Measurements from ENCODE around the gene CATSPERD.
A peak's percentile ranks its signal among the peaks of the same experiment; 100 is the strongest.
"Not testable (repeated sequence)": the region's sequence is repeated elsewhere in the genome, so short reads cannot be mapped to it uniquely, and the experiment has no call there.

Gene CATSPERD

DNA sequence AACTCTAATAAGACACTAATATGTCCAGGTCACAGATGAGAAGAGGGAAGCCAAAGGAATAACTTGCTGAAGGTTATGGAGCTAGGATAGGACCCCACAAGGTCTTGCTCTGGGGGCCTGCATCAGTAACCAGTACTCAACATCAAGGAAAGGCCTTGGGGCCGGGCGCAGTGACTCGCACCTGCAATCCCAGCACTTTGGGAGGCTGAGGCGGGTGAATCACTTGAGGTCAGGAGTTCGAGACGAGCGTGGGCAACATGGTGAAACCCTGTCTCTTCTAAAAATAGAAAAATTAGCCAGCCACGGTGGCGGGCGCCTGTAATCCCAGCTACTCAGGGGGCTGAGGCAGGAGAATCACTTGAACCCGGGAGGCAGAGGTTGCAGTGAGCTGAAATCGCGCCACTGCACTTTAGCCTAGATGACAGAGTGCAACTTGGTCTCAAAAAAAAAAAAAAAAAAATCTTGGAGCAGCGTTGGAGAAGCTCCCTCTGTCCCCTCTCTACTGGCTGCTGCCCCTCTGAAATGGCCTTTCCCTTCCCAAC lies 2.3 kb upstream of the CATSPERD start:
- no peak for DNase-seq (ENCODE audit: low read depth)
- TF ChIP-seq, protein P1, sequence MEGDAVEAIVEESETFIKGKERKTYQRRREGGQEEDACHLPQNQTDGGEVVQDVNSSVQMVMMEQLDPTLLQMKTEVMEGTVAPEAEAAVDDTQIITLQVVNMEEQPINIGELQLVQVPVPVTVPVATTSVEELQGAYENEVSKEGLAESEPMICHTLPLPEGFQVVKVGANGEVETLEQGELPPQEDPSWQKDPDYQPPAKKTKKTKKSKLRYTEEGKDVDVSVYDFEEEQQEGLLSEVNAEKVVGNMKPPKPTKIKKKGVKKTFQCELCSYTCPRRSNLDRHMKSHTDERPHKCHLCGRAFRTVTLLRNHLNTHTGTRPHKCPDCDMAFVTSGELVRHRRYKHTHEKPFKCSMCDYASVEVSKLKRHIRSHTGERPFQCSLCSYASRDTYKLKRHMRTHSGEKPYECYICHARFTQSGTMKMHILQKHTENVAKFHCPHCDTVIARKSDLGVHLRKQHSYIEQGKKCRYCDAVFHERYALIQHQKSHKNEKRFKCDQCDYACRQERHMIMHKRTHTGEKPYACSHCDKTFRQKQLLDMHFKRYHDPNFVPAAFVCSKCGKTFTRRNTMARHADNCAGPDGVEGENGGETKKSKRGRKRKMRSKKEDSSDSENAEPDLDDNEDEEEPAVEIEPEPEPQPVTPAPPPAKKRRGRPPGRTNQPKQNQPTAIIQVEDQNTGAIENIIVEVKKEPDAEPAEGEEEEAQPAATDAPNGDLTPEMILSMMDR (IDR thresholded peaks at IDR 0.05; ENCODE audit: control insufficient read depth, insufficient read depth, low read depth, low read length, missing control alignments) = no peak
- H3K4me3 ChIP-seq (ENCODE audit: control insufficient read depth, low read depth, low read length) = peak overlapping the region; percentile 63

DNA sequence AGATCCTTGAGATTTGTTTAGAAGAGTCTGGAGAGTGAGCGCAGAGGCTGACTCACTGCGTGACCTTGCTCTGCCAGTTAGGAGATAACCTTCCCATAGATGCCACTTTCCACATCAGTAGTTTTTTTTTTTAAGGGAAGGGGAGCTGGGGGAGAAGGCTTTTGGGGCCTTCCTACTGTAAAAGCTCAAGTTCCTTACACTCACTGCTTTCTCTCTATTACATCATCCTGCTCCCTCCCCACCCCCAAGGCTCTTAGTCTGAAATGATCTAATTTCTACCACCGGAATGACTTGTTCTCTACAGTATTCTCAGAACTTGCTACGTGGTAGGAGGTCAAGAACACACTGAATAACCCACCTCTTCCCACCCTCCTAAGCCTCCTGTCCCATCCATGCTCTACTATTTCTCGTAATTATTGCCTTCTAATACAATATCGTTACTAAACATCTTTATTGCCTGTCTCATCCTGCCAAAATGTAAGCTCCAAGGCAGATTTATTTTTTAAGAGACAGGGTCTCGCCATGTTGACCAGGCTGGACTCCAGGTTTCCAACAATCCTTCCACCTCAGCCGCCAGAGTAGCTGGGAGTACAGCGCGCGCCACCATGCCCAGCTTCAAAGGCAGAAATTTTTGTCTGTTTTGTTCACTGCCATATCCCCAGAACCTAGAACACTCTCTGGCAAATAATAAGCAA lies 1.7 kb upstream of the CATSPERD start:
- DNase-seq (ENCODE audit: low read depth) = peak; percentile 88
- peak overlapping the region; percentile 63 for H3K4me3 ChIP-seq (ENCODE audit: control insufficient read depth, low read depth, low read length)
- TF ChIP-seq, protein P1 (IDR thresholded peaks at IDR 0.05; ENCODE audit: control insufficient read depth, insufficient read depth, low read depth, low read length, missing control alignments) = no peak

DNA sequence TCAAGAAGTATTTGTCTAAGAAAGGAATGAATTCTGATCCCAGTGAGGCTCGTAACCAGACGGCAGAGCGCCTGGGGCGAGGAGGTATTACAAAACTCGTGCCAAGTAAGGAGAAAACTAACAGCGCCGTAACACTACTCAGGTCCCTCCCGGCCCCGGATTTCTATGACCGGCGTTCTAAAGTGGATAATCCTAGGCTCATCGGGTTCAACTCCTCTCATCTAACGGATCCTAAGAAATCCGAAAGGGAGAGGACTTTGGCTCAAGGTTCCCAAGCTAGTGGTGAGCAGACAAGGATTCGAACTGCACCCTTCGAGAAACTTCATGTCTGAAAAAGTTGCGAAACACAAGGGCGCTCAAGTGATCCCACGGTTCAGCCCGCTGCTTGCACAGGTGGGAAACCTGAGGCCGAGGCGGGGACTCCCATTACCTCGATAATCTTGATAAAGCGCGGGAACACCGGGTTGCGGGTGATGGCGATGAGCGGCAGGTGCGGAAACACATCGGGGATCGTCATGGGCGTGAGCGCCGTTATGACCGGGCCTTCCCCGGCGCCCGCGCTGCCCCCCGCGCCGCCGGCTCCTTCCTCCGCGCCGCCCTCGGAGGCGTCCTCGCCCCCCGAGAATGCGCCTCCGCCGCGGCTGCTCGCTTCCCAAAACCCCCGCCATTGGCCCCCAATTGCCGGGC lies 1.0 kb upstream of the CATSPERD start:
- DNase-seq (ENCODE audit: low read depth) = no peak
- TF ChIP-seq, protein P1 (IDR thresholded peaks at IDR 0.05; ENCODE audit: control insufficient read depth, insufficient read depth, low read depth, low read length, missing control alignments) = no peak
- H3K4me3 ChIP-seq (ENCODE audit: control insufficient read depth, low read depth, low read length) = peak overlapping the region; percentile 63

DNA sequence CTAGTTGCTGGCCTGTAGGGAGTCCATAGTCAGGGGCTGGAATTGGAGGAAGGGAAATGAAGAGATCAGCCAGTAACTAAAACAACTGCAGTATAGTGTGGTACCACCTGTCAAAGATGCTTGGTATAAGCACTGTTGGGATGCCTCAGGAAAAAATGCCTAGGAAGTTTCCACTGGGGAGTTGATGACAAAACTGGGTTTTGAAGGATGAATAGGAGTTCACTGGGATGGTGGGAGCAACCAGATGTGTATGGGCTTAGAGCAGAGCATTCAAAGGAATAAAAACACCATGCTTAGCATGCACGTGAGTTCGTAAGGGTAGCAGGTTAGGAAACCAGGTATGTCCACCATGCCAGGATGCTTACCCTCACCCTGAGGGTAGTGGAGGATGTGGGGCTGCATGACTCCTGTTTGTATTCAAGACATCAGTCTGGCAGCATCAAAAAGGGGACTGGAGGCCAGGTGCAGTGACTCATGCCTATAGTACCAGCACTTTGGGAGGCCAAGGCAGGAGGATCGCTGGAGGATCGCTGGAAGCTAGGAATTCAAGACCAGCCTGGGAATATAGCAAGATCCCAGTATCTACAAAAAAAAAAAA lies 7.1 kb downstream of the CATSPERD start:
- TF ChIP-seq, protein P1 (IDR thresholded peaks at IDR 0.05; ENCODE audit: control insufficient read depth, insufficient read depth, low read depth, low read length, missing control alignments) = no peak
- H3K4me3 ChIP-seq (ENCODE audit: control insufficient read depth, low read depth, low read length) = no peak overlapping the region
- DNase-seq (ENCODE audit: low read depth) = no peak

DNA sequence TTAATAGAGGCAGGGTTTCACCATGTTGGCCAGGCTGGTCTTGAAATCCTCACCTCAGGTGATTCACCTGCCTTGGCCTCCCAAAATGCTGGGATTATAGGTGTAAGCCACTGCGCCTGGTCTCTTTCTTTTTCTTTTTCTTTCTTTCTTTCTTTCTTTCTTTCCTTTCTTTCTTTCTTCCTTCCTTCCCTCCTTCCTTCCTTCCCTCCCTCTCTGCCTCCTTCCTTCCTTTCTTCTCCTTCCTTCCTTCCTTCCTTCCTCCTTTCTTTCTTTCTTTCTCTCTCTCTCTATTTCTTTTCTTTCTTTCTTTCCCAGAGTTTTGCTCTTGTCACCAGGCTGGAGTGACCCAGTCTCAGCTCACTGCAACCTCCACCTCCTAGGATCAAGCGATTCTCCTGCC lies 12.7 kb downstream of the CATSPERD start:
- not testable (repeated sequence) for H3K4me3 ChIP-seq (ENCODE audit: control insufficient read depth, low read depth, low read length); DNase-seq (ENCODE audit: low read depth)

DNA sequence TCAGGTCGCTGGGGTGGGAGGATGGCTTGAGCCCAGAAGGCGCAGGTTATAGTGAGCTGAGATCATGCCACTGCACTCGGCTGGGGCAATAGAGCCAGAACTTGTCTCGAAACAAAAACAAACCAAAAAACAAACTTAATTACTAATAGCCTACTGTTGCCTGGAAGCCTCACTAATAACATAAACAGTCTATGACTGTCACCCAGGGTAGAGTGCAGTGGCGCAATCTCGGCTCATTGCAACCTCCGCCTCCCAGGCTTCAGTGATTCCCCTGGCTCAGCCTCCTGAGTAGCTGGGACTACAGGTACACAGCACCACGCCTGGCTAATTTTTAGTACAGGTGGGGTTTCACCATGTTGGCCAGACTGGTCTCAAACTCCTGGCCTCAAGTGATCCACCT lies 18.0 kb downstream of the CATSPERD start:
- TF ChIP-seq, protein P1 (IDR thresholded peaks at IDR 0.05; ENCODE audit: control insufficient read depth, insufficient read depth, low read depth, low read length, missing control alignments) = no peak
- no peak for DNase-seq (ENCODE audit: low read depth)
- no peak overlapping the region for H3K4me3 ChIP-seq (ENCODE audit: control insufficient read depth, low read depth, low read length)

DNA sequence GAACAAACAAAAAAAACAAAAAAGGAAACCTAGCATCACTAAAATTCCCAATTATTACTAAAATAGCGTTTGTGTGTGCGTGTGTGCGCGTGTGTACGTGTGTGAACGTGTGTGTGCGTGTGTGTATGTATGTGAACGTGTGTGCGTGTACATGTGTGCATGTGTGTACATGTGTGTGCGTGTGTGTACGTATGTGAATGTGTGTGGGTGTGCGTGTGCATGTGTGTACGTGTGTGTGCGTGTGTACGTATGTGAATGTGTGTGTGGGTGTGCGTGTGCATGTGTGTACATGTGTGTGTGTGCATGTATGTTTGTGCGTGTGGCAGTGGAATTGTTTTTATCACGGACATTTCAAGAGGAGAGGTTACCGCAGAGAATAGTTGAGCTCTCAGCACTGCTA lies 21.6 kb downstream of the CATSPERD start:
- H3K4me3 ChIP-seq (ENCODE audit: control insufficient read depth, low read depth, low read length) = no peak overlapping the region
- no peak for DNase-seq (ENCODE audit: low read depth)
- TF ChIP-seq, protein P1 (IDR thresholded peaks at IDR 0.05; ENCODE audit: control insufficient read depth, insufficient read depth, low read depth, low read length, missing control alignments) = no peak

All from AG09309 (cell line).